Effector CD4-positive, alpha-beta T cell (primary cell): ENCODE results near the gene GBF1.
"Not testable (repeated sequence)": the region's sequence is repeated elsewhere in the genome, so short reads cannot be mapped to it uniquely, and the experiment has no call there.

Experiments used
- DNase-seq: peaks from one replicate; pipeline ENCODE4 v3.0.0-alpha.2; 2020
- total RNA-seq: gene quantifications from one replicate; lab custom pipeline; 2026; lab: John Stamatoyannopoulos, UW

GBF1 gene
- 172 reads per million, percentile 91 among the genes with 10 or more reads in this experiment for total RNA-seq

- DNase-seq = peak; percentile 85
Observed at GRCh38 chr10:102245082-102245931, at the start of gene GBF1. Gene GBF1 (plus strand): TSS chr10:102245532. CDS start chr10:102258939, 13,407 bp downstream.

DNA sequence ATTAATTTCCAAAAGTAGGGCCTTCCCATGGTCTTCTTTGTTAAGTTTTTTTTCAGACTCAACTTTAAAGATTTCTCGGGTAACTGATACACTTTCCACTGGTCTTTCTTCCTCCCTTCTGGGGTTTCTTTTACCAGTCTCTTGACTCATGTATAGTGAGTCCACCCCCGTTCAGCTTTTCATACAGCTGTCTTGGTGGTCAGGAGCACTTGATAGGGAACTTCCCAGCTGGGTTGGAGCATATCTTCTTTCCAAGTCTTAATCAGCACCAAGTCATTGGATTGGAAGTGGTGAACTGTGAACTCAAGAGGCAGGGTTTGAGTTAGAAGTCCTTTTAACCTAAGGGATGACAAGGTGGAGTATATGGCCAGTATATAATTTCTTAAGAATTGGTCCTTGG is 48.4 kb upstream of the GBF1 start:
- no peak for DNase-seq

DNA sequence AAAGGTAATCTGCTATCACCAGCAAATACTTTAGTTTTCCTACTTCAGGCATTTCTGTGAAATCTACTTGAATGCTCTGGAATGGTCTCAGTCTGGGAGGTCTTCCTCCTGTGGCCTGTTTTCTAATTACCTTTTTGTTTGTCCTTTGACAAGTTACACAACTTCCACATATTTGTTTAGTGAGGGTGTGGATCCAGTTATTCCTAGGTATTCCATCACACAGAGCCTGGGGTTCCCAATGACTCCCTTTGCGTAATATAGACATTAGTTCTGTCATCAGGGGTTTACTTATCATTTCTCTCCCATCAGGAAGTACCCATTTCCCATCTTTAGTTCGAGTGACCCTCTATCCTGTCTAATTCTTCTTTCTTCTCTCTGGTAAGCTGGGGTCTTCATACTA is 47.3 kb upstream of the GBF1 start:
- DNase-seq = no peak

- DNase-seq = no peak
Observed at GRCh38 chr10:102200751-102201640, 44.3 kb upstream of the GBF1 start.

GRCh38 chr10:102202386-102202785 is 42.9 kb upstream of the GBF1 start:
- no peak for DNase-seq

DNA sequence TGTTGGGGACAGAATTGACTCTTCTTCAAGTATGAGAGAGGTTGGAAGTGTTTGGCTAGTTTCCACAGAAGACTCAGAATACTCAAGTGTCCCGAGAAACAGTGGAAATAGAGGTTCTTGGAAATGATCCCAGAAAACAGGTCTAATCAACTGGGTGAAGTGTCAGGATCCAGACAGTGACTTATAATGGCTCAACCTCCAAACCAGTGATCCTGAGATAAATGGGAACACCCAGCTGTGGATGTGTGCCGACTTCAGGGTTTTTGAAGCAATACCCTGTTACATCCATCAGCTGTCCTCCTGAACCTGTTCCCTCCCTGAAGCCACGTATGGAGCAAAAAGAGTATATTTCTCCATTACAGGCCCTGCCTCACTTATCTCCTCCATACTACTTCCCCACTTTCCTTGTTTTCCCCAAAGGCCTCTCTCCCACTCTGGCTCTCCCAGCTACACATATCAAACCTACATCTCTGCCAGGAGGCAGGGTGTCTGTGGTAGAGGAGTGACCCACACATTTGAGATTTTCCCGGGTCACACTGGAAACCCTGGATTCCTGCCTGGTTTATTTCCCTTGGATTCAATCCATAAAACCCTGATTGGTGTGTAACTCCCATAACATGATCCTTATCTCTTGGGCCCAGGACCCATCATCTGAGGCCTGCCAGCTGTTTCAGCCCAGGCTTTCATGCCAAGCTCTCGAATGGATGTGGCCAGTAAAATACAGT is 36.9 kb upstream of the GBF1 start:
- DNase-seq = no peak

DNA sequence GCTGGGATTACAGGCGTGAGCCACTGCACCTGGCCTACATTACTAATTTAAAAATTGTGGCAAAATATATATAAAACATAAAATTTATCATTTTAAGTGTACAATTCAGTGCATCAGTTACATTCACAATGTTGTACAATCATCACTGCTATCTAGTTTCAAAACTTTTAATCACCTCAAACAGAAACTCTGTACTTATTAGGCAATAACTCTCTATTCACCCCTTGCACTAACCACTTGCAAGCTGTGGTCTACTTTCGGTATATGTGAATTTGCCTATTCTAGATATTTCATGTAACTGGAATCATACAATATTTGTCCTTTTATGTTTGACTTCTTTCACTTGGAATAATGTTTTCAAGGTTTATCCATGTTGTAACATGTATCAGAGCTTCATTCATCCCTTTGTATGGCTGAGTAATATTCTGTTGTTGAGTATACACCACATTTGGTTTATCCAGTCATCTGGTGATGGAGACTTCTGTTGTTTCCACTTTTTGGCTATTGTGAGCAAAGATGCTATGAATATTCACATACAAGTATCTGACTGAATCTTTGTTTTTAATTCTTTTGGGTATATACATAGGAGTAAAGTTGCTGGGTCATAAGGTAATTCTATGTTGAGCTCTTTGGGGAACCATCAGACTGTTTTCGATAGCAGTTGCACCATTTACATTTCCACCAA is 33.6 kb upstream of the GBF1 start:
- no peak for DNase-seq

GRCh38 chr10:102213599-102213998 is 31.7 kb upstream of the GBF1 start:
- DNase-seq = not testable (repeated sequence)

DNA sequence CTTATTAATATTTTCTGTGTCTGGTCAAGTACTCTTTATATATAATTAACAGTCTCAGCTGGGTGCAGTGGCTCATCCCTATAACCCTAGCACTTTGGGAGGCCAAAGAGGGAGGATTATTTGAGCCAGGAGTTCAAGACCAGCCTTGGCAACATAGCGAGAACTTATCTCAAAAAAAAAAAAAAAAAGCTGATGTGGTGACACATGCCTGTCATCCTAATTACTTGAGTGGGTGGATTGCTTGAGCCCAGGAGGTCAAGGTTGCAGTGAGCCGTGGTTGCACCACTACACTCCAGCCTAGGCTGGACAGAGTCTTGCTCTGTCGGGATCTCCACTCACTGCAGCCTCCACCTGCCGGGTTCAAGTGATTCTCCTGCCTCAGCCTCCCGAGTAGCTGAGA is 26.0 kb upstream of the GBF1 start:
- DNase-seq = no peak

- no peak for DNase-seq
Observed at GRCh38 chr10:102220612-102221011, 24.7 kb upstream of the GBF1 start.

GRCh38 chr10:102222797-102223196 is 22.5 kb upstream of the GBF1 start:
- no peak for DNase-seq

GRCh38 chr10:102225646-102226541 is 19.4 kb upstream of the GBF1 start, which contains the start of gene ELOVL3:
Gene ELOVL3 (plus strand): TSS chr10:102226299. CDS start chr10:102226549, 250 bp downstream.
- peak; percentile 72 for DNase-seq

DNA sequence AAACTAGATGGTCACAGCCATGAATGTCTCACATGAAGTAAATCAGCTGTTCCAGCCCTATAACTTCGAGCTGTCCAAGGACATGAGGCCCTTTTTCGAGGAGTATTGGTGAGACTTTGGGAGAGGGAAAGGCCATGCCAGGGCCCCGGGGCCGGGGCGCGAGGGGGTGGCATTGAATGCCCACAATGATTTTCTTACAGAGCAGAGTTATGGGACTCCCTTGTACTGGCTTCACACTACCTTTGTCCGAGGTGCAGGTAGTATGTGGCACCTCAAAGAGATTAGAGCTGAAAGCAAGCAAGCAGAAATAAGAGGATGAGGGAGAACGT is 18.8 kb upstream of the GBF1 start:
- no peak for DNase-seq

DNA sequence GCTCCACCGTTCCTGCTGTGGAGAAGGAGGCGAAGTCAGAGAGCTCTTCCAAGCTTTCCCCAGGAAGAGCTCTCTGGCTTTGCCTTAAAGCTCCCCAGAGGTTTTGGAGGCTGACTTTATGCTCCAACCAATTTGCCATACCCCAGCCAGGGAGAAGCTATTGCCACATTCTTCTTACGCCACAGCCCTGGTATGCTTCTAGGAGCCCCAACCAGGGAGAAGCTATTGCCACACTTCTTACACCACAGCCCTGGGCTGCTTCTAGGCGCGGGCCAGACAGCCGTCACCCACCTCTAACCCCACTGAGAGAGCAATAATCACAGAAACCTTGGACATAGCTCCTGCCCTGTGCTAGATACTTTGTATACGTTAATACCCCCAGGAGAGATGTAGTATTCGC is 18.3 kb upstream of the GBF1 start:
- DNase-seq = no peak

DNA sequence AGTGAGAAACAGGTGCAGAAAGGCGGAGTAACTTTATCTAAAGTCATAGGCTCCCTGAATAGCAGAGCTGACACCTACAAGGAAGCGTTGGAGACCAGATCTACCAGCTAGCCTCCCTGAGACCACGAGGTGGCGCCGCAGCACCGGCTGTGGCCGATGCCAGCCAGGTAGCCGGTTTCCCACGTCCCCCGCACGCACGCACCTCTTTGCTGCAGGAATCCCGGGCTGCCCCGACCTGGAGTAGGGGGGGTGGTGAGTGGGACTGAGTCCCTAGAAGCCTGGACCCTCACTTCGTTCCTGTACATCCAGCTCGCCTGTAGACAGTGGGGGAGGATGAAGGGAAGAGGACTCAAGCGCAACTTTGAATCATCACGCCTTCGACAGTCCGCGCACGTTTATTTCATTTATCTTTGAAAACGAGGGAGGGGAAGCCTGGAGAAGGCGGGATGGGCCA is 15.5 kb upstream of the GBF1 start:
- DNase-seq = peak; percentile 85

DNA sequence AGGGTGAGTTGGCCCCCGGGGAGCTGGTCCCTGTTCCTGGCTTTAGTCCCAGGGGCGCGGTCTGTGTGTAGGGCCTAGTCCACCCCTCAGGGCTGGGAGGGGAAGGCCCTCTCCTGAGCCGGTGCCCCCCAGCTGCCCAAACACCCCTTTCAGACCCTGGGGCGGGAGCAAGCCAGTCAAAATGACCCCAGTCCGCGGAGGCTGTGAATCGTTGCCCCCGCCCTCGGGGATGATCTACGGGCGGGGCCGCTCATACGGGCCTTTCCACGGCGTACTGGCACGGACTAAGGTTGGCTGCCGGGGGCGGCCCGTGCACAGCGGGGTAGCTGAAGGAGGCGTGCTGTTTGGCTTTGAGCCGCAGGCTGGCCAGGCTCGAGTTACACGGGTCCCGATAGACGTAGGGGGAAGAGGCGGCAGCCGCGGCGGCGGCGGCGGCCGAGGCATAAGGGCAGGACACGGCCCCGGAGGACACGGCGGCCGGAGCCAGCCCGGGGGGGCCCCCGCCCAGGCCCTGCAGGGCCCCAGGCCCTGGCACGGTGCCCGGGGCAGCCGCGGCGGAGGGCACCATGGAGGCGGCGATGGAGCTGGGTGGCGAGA is 15.0 kb upstream of the GBF1 start:
- no peak for DNase-seq

DNA sequence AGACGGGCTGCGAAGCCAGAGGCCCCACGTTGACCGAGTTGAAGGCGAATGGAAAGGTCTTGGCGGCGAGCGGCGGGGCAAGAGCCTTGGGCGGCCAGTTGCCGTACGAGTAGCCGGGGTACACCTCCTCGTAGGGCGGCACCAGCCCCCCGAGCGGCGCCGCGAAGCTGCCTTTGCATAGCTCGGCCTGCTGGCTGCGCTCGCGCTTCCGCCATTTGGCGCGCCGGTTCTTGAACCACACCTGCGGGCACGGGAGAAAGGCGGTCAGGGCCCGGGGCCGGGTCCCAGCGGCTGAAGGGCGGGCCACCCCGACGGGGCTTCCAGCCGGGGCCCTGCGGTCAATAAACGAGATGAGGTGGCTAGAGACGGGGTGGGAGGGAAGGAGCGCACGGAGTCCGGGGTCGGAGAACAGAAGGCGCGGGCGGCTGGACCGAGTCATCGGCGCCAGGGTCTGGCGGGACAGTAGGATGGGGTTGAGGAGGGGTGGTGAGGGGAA is 14.4 kb upstream of the GBF1 start:
- peak; percentile 29 for DNase-seq

- DNase-seq = peak; percentile 57
Observed at GRCh38 chr10:102231357-102232318, 13.7 kb upstream of the GBF1 start.

- DNase-seq = no peak
Observed at GRCh38 chr10:102233997-102234396, 11.3 kb upstream of the GBF1 start.
